OCI-LY7 (cell line): ENCODE results near the gene FMN1.

Experiments
- CTCF ChIP-seq: fragments of 200-600 bp; sonication (generic); conservative IDR thresholded peaks from 2 replicates; pipeline ENCODE4 v1.5.1; 2014; ENCODE audit warnings: mild to moderate bottlenecking, antibody characterized with exemption, low read length, moderate library complexity, mixed read lengths
- EZH2phosphoT487 ChIP-seq: fragments of 200-600 bp; sonication (generic); IDR thresholded peaks from 2 replicates; pipeline ENCODE4 v1.6.1; 2018; ENCODE audit warnings: low read depth, borderline replicate concordance, mild to moderate bottlenecking, mixed run types, antibody characterized with exemption, low read length, moderate library complexity, mixed read lengths

GRCh38 chr15:33098094-33099058, 96.1 kb downstream of the FMN1 start:
- TF ChIP-seq CTCF (no peak), EZH2phosphoT487 (no peak)
